ENCODE measurements around the gene DYNC1I1.
"Not testable (repeated sequence)": the region's sequence is repeated elsewhere in the genome, so short reads cannot be mapped to it uniquely, and the experiment has no call there.

The DYNC1I1 gene

DNA sequence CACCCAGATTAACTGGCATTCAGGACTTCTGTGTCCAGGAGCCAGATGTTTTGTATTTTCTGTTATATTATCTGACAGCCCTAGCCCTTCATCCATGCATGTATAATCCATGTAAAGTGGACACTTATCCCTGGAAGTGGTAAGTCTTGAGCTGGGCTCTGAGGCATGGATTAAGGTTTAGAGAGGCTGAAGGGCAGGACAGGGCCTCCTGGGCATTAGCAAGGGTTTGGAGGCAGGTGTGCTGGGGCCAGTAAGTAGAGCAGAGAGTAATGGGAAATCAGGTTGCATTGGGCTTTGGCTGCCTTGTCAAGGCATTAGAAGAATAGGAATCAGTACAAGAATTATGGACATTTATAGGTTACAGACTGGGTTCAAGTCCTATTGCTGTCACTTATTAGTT is 138.0 kb downstream of the DYNC1I1 start:
- no peak for DNase-seq (ENCODE audit: low spot score)

DNA sequence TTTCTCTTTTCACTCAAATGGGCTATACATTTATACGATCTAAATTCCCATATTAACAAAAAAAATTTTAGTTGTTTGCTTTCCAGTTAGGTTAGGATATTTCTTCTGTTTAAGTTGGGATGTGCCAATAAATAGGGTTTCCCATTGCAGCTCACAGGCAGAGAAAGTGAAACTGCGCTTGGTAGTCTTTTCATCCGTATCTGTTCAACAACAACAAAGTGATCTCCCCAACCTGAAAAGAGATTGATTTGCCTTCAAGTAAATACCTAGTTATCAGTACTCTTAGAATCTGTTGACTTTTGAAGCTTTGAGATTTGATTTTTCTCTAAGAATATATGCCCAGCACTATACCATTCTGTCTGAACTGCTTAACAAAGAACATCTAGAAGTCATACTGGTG is 143.4 kb downstream of the DYNC1I1 start:
- no peak for DNase-seq (ENCODE audit: low spot score)

DNA sequence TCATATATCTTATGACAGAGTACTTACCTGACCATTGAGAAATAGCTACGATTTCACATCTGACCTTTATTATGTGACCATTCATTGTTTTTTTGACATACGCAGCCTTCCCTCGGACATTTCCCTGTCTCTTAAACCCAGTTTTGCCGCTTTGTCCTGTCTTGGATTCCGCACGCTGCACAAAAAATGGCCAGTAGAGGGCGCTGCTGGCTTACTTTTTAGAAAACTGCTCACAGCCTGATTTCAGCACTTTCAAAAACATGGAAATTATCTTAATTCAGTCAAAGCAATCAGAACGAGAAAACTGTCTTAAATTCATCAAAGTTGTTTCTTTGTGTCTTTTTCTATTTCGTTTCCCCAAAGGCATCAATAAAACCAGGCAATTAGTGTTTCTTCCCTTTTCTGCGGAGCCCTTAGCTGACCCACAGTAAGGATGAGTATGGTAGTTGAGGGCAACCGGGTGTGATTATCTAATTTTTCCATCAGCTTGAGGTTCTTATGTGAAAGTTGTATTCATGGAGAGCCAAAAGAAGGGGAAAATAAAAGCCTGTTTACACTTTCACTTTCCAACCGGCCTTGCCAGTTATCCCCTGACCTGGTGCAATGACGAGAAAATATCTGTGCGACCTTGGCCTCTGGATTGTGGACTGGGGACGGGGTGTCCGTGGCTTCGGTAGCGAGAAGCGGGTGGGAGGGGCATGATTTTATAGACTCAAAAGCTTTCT is 144.4 kb downstream of the DYNC1I1 start:
- DNase-seq (ENCODE audit: low spot score) = peak; percentile 77

DNA sequence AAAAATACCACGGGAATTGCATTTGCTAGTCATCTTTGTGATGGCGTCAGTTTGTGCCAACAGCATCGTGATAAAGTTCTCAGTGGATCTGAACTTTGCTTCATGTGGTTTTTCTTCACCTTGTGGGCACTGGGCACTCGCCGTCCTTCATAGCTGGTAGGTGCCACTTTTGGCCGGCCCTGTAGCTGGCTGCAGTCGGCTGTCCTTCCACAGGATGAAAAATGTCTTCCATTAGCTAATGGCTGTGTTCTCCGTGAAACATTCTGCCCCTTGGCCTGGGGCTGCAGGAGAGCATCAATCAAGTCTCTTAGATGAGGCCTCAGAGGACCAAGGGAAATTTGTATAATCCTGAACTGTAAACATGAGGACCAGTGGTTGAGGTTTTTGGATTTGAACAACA is 145.3 kb downstream of the DYNC1I1 start:
- DNase-seq (ENCODE audit: low spot score) = no peak

DNA sequence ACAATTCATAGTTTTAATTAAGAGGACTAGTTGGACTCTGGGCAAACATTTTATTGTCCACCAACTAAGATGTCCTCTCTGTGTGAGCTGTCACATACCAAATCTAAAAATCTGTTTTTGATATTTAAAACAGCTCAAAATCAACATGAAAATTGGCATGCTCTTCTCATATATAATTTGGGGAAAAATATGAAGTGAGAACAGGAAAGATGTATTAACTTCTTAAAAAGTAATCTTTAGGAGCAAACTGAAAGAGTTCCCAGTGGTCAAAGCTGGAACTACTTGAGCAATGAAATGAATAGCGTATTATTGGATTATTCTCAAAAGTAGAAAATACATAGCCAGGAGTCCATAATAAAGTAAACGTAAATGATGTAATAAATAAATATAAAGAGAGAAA is 147.2 kb downstream of the DYNC1I1 start:
- no peak for DNase-seq (ENCODE audit: low spot score)

DNA sequence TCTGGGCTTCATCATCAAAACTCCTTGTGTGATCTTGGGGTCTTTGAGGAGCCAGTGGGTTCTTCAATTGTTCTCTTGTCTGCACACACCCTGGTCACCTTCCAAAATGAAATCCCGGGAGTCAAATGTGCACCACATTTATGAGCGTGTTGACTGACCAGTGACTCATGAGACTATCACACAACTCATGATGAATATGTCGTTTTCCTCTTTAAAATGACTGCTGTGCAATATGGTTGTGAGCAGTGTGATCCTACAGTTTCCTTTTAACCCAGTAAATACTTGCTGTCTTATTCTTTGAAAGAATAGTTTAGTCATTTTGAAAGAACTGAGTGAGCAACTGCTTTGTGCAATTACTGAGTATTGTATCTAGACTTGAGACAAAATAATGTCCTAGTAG is 149.2 kb downstream of the DYNC1I1 start:
- no peak for DNase-seq (ENCODE audit: low spot score)

DNA sequence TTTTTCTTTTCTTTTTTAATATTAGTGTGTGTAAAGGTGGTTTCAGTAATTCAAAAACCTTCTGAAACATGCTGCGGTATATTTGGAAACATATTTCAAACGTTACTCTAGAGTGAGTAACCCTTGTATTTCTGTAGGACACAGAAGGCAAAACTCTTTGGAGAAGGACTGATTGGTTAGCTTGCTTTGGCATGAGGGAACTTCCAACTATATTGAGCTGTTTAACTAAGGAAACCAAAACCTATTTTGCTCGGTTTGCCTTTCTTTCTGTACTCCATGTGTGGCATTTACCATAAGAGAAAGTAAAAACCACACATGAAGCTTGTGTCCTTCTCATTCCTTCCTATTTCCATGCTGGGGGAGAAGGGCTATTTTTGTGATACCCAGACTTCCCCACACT is 149.8 kb downstream of the DYNC1I1 start:
- DNase-seq (ENCODE audit: low spot score) = no peak

DNA sequence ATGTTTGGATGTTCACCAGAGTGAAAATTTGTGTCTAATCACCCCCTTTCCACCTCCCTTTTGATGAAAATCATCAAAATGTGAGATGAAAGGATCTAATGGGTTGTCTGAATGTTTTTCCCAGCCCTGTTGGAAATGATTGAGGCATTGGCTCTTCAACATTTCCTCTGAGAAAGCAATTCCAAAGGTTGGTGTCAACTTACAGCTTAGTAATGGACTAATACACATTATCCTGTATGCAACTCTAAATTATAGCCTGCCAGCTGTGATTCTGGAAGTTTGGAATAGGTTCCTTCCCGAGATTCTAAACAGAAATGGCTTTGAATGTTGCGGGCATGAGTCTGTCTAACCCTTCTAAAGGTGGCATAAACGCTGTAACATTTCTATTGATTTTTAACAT is 152.9 kb downstream of the DYNC1I1 start:
- DNase-seq (ENCODE audit: low spot score) = no peak

DNA sequence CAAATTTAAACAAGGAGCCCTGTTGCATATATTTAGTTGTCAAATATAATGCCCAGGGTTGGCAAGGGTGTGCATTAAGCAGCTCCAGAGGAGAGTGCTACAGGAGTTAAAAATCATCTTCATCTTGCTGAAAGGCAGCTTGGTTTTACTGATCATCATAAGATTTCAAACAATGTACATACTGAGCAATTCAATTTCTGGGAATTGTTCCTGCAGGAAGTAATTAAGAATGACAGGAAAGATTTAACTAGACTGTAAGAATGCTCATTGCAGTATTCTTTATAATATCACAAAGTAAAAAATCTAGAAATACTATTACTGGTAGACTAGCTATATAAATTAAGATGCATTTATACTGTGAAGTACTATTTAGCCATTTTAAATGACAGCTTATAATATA is 153.6 kb downstream of the DYNC1I1 start:
- DNase-seq (ENCODE audit: low spot score) = no peak

DNA sequence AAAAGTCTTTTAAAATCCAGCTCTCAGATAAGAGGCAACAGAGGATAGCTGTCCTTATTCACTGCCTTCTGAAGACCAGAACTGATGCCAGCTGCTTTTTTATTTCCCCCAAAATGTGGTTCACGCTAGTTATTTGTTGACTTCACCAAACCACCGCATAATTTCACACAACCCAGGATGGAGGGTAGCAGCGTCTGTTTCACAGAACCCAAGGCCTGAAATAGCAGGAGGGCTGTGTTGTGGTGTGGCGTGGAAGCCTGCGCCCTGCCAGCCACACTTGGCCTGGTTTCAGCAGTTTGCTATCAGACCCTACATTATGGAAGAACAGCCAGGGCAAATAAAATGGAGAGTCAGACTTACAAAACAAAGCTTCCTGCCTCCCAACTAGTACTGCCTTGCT is 155.4 kb downstream of the DYNC1I1 start:
- peak; percentile 24 for DNase-seq (ENCODE audit: low spot score)

DNA sequence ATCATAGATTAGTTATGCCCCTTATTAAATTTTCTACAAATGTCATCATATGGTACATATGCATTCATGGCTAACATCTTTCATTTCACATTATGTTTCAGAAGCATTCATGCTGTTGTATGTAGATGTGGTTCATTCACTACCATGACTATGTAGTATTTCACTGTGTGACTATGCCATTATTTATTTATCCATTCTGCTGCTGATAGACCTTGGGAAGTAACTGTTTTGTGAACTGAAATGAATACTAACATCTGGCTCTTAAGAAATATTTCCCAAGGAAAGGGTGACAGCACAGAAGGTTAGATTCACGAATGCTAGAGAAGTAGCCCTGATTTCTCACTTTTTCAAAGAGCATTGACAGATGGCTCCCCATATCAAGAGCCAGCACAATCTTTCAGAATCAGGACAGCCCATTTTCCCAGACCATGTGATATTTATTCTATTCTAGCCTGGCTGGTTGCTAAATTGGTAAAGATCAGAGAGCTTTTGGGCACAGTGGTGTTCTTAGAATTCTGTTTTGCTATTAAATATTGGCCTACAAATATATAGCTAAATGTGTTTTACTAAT is 157.4 kb downstream of the DYNC1I1 start:
- no peak for DNase-seq (ENCODE audit: low spot score)

DNA sequence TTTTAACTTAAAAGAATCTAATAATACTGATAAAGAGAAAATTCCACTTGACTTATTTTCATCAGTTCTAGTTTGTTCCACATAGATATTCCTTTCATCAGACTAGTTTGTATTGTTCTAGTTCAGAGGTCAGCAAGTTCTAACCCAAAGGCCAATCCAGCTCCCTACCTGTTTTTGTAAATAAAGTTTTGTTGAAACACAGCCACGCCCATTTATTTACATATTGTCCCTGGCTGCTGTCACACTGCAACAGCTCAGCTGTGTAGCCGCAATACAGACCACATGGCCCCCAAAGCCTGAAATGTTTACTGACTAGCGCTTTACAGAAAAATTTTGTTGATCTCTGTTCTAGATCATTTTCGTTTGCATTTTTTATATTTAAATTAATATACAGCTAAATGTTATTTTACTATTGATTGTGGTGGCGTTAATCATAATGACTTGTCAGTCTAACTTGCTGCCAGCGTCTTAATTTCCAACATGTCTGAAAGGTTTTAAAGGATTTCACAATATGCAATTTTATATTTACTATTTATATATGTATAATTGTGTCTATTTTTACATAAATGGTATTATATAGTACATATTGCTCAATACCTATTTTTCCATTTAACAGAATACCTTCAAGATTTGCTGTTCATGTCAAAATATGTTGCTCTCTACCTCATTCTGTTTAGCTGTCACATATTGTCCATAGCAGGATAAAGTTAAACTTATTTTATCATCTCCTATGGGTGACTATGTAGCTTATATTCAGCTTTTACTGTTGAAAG is 159.3 kb downstream of the DYNC1I1 start:
- no peak for DNase-seq (ENCODE audit: low spot score)

DNA sequence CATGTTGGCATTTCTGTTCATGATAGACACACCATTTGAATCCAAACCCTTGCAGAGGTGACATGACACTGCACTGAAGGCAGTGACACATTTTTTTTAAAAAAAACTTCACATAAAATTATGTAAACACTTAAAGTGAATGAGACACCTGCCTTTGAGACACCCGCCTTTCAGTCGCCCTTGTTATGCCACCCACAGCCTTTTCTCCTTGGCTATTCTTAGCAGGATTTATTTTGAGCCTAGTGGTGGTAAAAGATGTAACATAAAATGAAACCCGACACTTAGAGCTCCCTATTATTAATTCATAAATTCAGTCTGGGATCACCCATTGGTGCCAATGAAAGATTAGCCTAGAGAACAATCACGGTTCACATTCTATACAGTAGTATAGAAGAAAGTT is 161.3 kb downstream of the DYNC1I1 start:
- no peak for DNase-seq (ENCODE audit: low spot score)

DNA sequence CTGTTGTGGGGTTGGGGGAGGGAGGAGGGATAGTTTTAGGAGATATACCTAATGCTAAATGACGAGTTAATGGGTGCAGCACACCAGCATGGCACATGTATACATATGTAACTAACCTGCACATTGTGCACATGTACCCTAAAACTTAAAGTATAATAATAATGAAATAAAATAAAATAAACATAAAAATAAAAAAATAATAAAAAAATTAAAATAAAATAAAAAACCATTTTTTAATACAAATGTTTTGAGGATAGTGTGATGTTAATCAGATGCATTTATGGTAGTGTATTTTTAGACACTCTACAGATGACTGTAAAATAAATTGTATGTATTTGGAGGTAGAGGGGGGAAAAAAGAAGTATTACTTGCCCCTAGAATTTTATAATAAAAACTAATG is 172.5 kb downstream of the DYNC1I1 start:
- not testable (repeated sequence) for DNase-seq (ENCODE audit: low spot score)

DNA sequence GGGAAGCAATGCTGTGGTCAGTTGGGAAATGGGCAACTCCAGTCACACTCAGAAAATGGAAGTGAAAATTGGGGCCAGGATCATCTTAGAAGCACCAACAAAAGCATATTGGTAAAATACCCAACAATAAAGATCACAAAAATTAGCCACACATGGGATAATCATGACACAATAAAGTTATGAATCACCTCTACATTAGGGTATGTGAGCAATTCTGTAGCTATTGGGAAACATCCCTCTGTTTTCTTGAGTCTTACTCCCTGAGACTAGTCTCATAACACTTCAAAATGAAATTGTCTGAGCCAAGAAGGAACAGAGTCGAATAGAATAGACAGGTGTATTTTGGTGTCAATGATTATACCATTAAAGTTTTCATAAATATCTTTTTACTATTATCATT is 178.3 kb downstream of the DYNC1I1 start:
- no peak for DNase-seq (ENCODE audit: low spot score)

DNA sequence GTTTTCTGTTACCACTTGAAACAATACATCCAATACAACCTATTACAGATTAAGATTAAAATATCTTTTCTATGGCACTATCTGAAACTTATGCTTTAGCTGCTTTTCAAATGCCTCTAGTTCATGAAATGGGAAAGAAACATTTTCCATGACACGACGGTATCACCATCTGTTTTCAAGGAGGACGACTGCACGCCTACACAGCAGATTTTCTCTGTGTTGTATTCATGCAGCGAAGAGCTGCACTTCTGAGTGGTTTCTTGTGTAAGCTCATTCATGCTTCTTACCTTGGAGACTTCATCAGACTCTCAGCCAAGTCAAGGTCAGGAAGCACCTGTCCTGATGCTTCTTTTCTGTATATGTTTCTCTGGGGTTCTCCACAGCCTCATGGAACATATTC is 179.2 kb downstream of the DYNC1I1 start:
- DNase-seq (ENCODE audit: low spot score) = no peak

DNA sequence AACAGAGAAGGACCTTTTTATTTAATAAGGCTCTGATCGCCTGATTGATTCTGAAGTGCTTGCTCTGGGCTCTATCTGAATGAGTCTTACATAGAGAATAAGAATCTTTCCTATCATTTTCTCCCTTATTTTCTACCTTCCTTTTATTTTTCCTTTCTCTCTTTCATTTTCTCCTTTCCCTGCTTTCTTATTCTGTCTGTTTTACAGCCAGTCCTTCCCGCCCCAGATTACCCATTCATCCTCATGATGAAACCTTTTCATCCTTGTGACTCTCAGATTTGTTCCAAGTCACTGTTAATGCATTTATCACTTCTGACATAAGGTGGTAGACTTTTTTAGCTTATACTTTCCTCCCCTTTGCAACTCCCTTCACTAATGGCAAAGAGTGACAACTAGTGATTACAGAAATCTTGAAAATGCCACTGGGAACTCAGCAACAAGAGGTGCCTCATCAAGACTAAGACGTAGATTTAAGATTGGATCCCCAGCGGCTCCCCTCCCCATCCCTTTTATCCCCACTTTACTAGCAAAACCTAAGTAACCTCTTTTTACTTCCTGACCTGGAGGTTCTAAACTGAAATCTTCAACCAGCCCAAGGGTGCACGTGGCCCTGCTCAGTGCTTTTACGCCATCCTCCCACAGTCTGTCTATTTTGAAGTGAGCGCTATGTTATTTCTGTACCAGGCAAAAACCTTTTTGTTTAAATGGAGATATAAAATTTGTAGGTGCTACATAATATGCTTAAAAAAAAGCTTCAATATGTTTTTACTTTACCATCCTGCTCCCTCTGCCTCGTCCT is 179.8 kb downstream of the DYNC1I1 start:
- no peak for DNase-seq (ENCODE audit: low spot score)

DNA sequence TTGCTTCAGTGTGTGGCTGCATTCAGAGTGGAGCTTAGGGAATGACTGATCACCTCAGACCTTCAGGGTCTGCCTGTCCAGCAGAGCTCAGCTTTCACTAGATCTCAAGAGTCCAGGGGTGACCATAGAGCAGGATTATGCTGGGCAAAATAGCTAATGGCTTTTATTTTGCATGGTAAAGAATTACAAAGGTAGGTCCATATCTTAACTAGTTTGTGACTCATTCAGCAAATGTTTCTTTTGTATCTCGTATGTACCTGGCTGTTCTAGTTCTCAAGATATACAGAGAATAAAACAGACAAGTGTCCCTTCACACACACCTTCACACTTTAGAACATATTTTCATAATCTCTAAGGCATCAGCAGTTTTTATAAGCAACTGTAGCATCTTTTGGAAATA is 180.5 kb downstream of the DYNC1I1 start:
- no peak for DNase-seq (ENCODE audit: low spot score)

DNA sequence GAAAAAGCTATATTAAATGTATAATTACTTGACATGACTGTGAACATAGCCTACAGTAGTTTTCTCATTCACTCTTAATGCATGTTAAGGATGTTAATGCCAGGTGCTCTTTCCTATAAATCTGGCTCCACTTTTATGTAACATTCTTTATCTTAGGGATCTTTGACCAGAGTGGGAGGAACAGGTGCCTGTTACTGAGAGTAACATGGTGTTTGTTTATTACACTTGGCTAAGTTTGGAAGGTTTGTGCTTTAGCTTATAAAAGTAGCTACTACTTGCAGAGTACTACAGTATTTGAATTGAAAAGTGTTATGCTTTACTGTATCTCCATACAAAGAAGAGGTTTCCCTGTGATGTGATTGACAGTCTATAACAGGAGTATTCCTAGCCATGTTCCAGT is 183.4 kb downstream of the DYNC1I1 start:
- no peak for DNase-seq (ENCODE audit: low spot score)

DNA sequence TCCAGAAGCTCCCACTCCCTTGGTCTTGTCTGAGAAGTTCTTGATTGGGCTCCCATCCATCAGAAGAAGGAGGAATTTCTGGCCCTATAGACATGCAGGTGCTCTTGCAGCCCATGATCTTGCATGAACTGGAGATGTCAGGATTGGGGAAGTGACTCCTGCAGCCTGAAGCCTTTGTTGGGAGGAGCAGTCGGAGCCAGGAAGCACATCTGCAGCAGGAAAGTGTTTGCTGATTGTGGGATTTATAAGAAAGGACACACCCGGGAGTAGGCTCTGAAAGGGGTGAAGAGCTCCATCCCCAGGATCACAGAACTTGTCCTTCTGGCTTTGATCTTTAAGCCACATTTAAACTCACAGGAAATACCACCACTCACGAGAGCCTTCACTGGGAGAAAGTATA is 185.2 kb downstream of the DYNC1I1 start:
- DNase-seq (ENCODE audit: low spot score) = no peak

DNA sequence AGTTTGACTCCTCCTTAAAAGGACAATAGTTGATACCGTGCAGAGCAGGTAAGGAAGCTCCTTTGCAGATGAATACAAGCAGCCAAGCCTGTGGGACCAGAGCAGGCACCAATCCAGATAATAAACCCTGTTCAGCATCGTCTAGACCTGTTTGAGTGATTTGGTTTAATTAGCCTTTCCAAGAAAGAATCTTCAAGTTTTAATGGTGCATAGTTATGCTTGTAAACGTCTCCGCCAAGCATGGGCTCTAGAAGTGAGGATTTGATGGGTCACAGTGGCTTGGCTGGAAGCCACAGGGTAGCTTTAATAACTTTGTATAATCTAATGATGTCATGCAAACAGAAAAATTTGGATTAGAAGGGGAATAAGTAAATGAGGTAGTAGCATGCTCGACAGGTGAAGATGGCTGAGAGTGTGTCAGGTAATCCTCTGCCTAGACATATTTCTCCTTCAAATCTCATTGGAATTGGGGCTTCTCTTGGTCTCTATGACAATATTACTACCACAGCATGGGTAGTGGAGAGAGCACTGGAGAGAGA is 188.4 kb downstream of the DYNC1I1 start:
- DNase-seq (ENCODE audit: low spot score) = no peak

DNA sequence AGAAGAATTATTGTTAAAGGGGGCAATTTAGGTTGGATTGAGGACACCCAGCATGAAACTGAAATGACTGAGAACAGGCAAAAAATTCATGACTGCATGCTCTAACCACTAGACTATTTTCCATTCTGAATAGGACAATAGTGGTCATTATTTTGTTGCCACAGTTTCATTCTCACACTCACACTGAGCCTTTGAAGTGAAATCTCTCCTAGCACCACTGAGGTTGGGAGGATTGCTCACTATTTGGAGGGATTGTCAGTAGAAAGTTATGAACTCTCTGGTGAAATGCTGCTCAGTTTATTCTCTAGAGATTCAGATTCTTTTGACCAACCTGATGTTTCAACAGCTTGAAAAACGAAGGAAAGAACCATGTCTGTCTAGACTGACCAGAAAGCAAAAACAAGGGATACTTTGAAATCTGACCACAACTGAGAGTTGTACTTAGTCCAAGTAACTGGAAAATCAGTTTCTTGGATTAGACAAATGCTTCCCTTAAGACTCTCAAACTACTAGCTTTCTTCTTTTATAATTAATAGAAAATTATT is 191.2 kb downstream of the DYNC1I1 start:
- DNase-seq (ENCODE audit: low spot score) = peak; percentile 60

Measured in globus pallidus (tissue), 1 donor.